ENCODE data around the gene CCDC170.
A peak's percentile ranks its signal among the peaks of the same experiment; 100 is the strongest.

The CCDC170 gene

DNA sequence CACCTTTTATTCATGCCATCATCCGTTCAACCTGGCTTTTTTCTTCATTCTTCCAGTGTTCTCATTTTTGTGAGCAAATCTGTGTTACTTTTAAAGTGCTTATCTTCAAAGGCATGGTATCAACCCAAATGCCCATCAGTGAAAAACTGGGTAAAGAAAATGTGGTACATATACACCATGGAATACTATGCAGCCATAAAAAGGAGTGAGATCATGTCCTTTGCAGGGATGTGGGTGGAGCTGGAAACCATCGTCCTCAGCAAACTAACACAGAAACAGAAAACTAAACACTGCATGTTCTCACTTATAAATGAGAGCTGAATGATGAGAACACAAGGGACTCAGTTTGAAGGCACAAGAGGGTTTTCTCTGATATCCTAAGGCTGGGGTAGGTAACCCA, 130.3 kb downstream of the CCDC170 start:
- Histone ChIP-seq H3K27me3 (ENCODE audit: low read depth) (peaks cover 11% of the 10 kb centered on the region), H3K9me3 (no peaks in the 10 kb centered on the region), H3K36me3 (replicated peaks) (no peaks in the 10 kb centered on the region), H3K4me1 (peaks cover 15% of the 10 kb centered on the region), H3K4me3 (no peak overlapping the region)
- in situ Hi-C loops (cut with MboI; ENCODE audit: low sequenced_read_pairs) = no loop called here
- no peak for DNase-seq (ENCODE audit: low spot score in 2 of 2)

DNA sequence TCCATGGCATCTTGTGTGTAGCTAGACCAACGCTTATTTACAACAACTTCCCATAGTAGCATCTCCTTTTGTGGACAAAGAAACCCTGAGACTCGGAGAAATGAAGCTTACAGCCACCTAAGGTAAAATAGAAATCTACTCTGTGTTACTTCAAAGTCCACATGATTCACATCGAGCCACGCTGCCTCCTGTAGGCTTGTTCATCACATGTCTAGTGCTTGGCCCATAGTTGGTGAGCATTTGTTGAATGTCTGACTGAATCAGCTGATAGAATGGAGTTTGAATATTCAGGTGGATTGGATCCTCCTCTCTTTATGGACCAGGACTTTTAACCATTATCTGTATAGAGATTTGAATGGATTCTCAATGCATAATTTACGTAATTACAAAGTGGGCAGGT, 130.7 kb downstream of the CCDC170 start:
- H3K27me3 ChIP-seq (ENCODE audit: low read depth) = peaks cover 11% of the 10 kb centered on the region
- no peaks in the 10 kb centered on the region for H3K36me3 ChIP-seq (replicated peaks)
- H3K9me3 ChIP-seq = no peaks in the 10 kb centered on the region
- H3K4me1 ChIP-seq = peaks cover 19% of the 10 kb centered on the region
- DNase-seq (ENCODE audit: low spot score in 2 of 2) = no peak
- in situ Hi-C loops (cut with MboI; ENCODE audit: low sequenced_read_pairs) = no loop called here
- H3K4me3 ChIP-seq = no peak overlapping the region

DNA sequence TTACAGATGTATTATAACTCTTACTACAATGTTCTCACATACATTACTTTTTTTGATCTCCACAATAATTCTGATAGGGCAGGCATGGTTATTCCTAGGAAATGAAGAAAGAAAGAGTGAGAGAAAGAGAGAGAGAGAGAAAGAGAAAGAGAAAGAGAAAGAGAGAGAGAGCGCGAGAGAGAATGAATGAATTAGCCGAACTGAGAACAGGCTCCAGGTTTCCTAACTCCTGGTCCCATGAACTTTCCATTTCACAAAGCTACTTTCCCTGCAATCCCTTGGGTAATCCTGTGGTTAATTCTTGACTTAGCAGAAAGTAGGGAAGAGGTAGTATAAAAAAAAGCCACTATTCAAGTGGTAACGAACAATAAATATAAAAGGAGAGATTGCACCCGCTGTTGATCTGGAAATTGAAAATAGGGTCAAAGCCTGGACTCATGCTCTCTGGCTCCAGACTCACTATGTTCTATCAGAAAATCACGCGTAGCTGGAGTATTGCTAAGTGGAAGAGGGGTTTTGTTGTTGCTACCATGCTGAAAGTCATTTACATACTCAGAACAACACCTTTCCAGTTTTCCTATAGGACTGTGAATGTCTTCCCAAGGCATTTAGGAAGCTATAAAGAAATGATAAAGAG, 131.2 kb downstream of the CCDC170 start:
- H3K4me3 ChIP-seq = no peak overlapping the region
- H3K36me3 ChIP-seq (replicated peaks) = no peaks in the 10 kb centered on the region
- H3K27me3 ChIP-seq (ENCODE audit: low read depth) = peaks cover 11% of the 10 kb centered on the region
- peaks cover 19% of the 10 kb centered on the region for H3K4me1 ChIP-seq
- H3K9me3 ChIP-seq = no peaks in the 10 kb centered on the region
- in situ Hi-C loops (cut with MboI; ENCODE audit: low sequenced_read_pairs) = no loop called here
- DNase-seq (ENCODE audit: low spot score in 2 of 2) = no peak

DNA sequence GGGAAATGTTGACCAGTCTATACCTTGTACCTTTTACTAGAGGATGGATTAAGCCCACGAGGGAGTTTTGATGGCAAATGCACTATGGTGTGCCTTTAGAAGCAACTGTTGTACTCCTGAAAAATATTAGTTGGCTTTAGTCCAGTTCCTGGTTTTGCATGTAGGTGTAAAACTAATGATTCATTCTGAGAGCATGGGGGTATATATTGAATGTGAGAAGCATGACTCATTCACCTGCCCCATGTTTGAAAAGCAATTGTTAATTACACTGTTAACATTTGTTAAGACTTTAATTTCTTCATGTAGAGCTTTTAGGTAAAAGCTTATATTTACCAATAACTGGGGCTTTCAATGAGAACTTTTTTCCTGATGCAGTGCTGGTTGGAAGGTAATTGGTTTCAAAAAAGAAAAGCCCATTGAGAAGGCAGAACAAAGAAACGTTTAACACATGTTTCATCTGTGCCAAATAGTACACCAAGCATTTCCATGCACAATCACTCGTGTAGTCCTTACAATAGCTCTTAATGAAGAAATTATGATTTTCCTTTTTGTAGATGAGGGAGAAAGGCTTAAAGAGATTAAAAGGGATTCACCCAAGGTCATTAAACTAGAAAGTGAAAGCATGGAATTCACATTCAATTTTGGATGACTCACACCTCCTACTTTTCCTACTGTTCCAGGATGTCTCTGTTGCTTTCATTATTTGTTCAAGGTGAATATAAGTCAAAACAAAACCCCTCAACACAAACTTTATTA, 134.1 kb downstream of the CCDC170 start:
- peak in 1 of 2 experiments; percentile 88 for DNase-seq (ENCODE audit: low spot score in 2 of 2)
- Histone ChIP-seq H3K36me3 (replicated peaks) (no peaks in the 10 kb centered on the region), H3K27me3 (ENCODE audit: low read depth) (peaks cover 11% of the 10 kb centered on the region), H3K4me1 (peaks cover 19% of the 10 kb centered on the region), H3K4me3 (no peak overlapping the region), H3K9me3 (no peaks in the 10 kb centered on the region)
- in situ Hi-C loops (cut with MboI; ENCODE audit: low sequenced_read_pairs) = no loop called here

DNA sequence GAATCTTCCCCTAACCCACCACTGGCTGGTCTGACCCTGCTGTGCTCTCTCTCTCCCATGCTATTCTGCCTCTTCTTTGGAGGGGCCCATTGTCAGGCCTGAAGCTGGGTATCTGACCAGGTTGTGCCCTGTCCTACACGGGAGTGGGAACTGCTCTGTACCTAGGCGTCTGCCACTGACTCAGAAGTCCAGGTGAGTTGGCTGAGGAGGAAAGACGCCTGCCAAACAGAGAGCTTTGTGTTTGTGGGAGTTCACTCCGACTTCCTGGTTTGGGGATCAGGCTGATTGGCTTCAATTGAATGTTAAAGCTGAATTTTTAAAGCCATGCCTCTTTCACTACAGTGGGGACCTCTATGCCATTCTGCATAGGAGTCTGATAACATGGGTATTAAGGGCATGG, 136.0 kb downstream of the CCDC170 start:
- DNase-seq (ENCODE audit: low spot score in 2 of 2) = peak in 1 of 2 experiments; percentile 26
- Histone ChIP-seq H3K9me3 (no peaks in the 10 kb centered on the region), H3K4me1 (peaks cover 19% of the 10 kb centered on the region), H3K27me3 (ENCODE audit: low read depth) (peaks cover 6% of the 10 kb centered on the region), H3K36me3 (replicated peaks) (no peaks in the 10 kb centered on the region), H3K4me3 (no peak overlapping the region)
- in situ Hi-C loops (cut with MboI; ENCODE audit: low sequenced_read_pairs) = no loop called here

DNA sequence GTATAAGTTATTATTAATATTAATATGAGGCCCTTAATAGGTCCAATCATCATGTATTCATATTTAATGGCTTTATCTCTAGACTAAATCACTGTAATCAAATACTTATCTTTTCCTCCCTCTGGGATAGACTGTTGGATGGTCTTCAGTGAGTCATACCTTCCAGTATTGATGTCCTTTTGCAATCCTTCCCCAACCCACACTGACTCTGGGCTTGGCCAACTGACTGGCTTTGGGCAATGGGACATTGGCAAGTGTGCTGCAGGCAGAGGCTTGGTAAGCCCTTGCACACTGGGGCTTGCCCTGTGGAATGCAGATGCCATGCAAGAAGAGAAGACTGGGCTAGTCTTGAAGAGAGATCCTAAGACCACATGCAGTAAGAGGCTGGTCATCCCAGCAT, 136.6 kb downstream of the CCDC170 start:
- in situ Hi-C loops (cut with MboI; ENCODE audit: low sequenced_read_pairs) = no loop called here
- no peak for DNase-seq (ENCODE audit: low spot score in 2 of 2)
- no peak overlapping the region for H3K4me3 ChIP-seq
- peaks cover 2% of the 10 kb centered on the region; the same call in 1 of the 2 replicates for H3K27me3 ChIP-seq (ENCODE audit: low read depth)
- H3K9me3 ChIP-seq = no peaks in the 10 kb centered on the region
- H3K4me1 ChIP-seq = peaks cover 19% of the 10 kb centered on the region
- no peaks in the 10 kb centered on the region for H3K36me3 ChIP-seq (replicated peaks)

DNA sequence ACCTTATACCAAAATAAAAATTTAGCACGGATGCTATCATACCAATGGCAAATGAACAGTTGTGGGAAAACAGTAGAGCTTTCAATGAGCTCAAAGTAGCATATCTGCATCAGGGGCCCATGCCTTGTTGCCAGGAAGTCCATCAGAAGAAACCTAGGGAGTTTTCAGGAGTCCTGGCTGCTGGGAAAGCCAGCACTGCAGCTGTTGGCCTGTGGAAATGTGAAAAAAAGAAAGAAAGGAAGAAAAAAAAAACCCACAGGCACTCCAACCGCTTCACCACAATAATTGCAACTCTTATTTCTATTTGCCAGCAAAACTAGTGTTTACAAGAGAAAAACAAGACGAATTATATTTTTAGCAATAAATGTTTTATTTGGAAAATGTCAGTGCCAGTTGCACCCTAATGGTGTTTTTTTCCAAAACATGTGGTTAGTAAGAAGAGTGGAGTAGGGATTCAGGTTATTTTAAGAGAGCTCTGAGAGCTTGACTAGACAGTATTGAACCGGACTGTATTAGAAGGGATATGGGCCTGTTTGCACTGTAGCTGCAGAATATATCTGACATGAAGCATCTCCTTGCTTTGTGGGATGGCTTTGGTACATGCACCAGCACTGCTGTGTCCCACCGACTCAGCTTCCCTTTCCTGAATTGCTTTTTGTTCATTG, 137.3 kb downstream of the CCDC170 start:
- H3K36me3 ChIP-seq (replicated peaks) = no peaks in the 10 kb centered on the region
- H3K4me1 ChIP-seq = peaks cover 19% of the 10 kb centered on the region
- in situ Hi-C loops (cut with MboI; ENCODE audit: low sequenced_read_pairs) = no loop called here
- DNase-seq (ENCODE audit: low spot score in 2 of 2) = no peak
- H3K27me3 ChIP-seq (ENCODE audit: low read depth) = no peaks in the 10 kb centered on the region
- H3K9me3 ChIP-seq = no peaks in the 10 kb centered on the region
- H3K4me3 ChIP-seq = no peak overlapping the region

DNA sequence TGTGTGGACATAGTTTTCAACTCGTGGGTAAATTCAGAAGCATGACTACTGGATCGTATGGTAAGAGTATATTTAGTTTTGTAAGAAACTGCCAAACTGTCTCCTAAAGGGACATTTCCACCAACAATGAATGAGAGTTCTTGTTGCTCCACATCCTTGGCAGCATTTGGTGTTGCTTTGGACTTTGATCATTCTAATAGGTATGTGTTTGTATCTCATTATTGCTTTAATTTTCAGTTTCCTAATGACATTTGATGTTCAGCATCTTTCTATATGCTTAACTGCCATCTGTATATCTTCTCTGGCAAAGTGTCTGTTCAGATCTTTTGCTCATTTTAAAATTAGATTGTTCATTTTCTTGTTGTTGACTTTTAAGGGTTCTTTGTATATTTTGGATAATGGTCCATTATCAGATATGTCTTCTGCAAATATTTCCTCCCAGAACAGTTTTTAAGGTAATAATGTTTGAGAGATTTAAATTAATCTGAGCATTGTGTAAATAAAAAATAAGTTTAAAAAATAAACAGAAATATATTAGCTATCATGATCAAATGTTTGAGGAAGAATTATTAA, 138.7 kb downstream of the CCDC170 start:
- Histone ChIP-seq H3K4me3 (no peak overlapping the region), H3K4me1 (peaks cover 17% of the 10 kb centered on the region), H3K9me3 (no peaks in the 10 kb centered on the region), H3K36me3 (replicated peaks) (no peaks in the 10 kb centered on the region), H3K27me3 (ENCODE audit: low read depth) (no peaks in the 10 kb centered on the region)
- in situ Hi-C loops (cut with MboI; ENCODE audit: low sequenced_read_pairs) = no loop called here
- DNase-seq (ENCODE audit: low spot score in 2 of 2) = no peak

DNA sequence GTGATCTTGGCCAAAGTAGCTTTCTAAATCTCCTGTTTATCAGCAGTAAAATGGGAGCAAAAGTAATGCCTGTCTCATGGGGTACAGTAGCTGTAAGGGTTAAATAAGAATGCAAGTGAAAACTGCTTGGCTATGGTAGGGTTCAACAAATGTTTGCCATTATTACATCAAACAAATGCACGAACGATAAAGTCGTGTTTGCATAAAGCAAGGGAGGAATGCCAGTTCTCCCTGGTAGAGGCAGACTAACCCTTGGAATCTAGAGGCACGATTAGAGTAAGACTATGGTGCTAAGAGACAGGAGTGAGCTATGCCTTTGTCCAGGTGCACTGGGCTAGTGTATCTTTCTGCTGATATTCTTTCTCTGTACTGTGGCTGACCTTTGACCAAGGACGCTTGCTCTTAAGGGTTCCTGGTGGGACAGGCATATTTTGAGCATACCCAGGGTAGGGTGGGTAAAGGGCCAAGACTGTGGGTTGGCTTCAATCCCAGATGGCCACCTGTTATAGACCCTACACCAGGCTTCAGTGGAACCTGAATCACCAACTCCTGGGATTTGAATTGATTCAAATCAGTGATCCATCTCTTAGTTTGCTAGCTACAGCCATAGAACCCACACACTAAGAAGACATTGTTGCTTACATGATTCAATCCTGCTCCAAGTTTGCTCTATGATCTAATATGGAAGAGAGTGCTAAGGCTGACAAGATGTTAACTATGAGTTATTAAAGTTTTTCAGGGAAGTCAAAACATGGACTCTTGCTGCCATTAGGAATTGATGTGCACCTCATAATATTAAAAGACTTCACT, 139.9 kb downstream of the CCDC170 start:
- H3K4me1 ChIP-seq = peaks cover 8% of the 10 kb centered on the region
- no peaks in the 10 kb centered on the region for H3K36me3 ChIP-seq (replicated peaks)
- in situ Hi-C loops (cut with MboI; ENCODE audit: low sequenced_read_pairs) = no loop called here
- H3K9me3 ChIP-seq = no peaks in the 10 kb centered on the region
- DNase-seq (ENCODE audit: low spot score in 2 of 2) = no peak
- no peak overlapping the region for H3K4me3 ChIP-seq
- no peaks in the 10 kb centered on the region for H3K27me3 ChIP-seq (ENCODE audit: low read depth)

DNA sequence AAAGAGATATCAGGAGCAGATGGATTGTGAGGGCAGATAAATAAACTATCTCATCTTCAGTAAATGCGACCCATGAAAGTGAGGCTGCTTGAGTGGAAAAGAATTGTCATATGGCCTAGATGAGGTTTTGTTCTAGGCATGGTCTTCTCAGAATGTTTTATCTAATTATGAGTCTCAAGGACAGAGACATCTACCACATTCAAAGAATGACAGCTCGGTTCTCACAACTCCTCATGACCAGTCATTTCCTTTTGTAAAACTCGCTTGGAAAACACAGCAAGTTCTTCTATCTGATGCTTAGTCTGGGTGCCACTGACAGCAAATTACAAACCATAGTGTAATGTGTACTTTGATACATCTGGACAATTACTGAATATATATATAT, 140.5 kb downstream of the CCDC170 start:
- H3K9me3 ChIP-seq = no peaks in the 10 kb centered on the region
- H3K27me3 ChIP-seq (ENCODE audit: low read depth) = no peaks in the 10 kb centered on the region
- no peaks in the 10 kb centered on the region for H3K36me3 ChIP-seq (replicated peaks)
- H3K4me1 ChIP-seq = peaks cover 2% of the 10 kb centered on the region
- in situ Hi-C loops (cut with MboI; ENCODE audit: low sequenced_read_pairs) = no loop called here
- DNase-seq (ENCODE audit: low spot score in 2 of 2) = no peak
- H3K4me3 ChIP-seq = no peak overlapping the region

DNA sequence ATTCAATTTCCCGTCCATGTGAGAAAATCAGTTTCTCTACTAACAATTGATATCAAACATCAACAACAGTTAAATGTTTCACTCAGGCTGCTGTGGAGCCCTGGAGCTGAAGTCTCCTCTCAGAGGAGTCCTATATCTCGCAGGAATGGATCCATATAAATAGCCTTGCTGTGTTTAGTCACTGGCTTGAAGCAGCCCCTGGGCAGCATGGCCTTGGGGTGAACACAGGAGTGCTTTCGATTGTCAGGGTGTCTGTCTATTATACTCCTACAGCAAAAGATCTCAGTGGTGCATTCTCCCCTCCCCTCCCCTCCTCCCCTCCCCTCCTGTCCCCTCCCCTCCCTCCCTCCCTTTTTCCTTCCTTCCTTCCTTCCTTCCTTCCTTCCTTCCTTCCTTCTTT, 141.9 kb downstream of the CCDC170 start:
- in situ Hi-C loops (cut with MboI; ENCODE audit: low sequenced_read_pairs) = no loop called here
- Histone ChIP-seq H3K4me1 (no peaks in the 10 kb centered on the region), H3K27me3 (ENCODE audit: low read depth) (no peaks in the 10 kb centered on the region), H3K9me3 (no peaks in the 10 kb centered on the region), H3K4me3 (no peak overlapping the region), H3K36me3 (replicated peaks) (no peaks in the 10 kb centered on the region)
- no peak for DNase-seq (ENCODE audit: low spot score in 2 of 2)

DNA sequence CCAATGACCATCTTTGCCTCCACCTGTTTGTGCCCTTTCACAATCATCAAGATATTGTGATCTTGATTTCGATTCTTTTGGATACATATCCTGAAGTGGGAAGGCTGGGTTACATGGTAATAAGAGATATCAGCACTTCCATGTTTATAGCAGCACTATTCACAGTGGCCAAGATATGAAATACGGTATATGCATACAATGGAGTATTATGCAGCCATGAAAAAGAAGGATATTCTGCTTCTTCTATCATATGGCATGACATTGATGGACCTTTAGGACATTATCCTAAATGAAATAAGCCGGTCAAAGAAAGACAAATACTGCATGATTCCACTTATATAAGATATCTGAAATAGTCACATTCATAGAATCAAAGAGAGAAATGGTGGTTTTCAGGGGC, 144.0 kb downstream of the CCDC170 start:
- Histone ChIP-seq H3K9me3 (no peaks in the 10 kb centered on the region), H3K27me3 (ENCODE audit: low read depth) (no peaks in the 10 kb centered on the region), H3K36me3 (replicated peaks) (no peaks in the 10 kb centered on the region), H3K4me3 (no peak overlapping the region), H3K4me1 (no peaks in the 10 kb centered on the region; the same call in 1 of the 2 replicates)
- in situ Hi-C loops (cut with MboI; ENCODE audit: low sequenced_read_pairs) = no loop called here
- no peak for DNase-seq (ENCODE audit: low spot score in 2 of 2)

DNA sequence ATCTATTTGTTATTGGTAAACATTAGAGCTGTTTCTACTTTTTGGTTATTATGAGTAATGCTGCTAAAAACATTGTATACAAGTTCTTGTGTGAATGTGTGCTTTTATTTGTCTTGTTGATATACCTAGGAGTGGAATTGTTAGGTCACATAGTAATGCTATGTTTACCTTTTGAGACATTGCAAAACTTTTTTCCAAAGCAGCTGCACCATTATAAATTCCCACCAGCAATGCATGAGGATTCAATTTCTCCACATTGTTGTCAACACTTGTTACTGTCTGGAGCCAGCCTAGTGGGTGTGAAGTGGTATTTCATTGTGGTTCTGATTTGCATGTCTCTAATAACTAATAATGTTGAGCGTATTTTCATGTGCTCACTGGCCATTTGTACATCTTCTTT, 145.9 kb downstream of the CCDC170 start:
- no peak for DNase-seq (ENCODE audit: low spot score in 2 of 2)
- Histone ChIP-seq H3K4me3 (no peak overlapping the region), H3K9me3 (no peaks in the 10 kb centered on the region), H3K4me1 (no peaks in the 10 kb centered on the region; the same call in 1 of the 2 replicates), H3K36me3 (replicated peaks) (no peaks in the 10 kb centered on the region), H3K27me3 (ENCODE audit: low read depth) (no peaks in the 10 kb centered on the region)
- in situ Hi-C loops (cut with MboI; ENCODE audit: low sequenced_read_pairs) = no loop called here

Measured in HAP-1 (cell line).